IPS-18c (cell line): ENCODE data around the gene BLVRB.
"Not testable (repeated sequence)": the region's sequence is repeated elsewhere in the genome, so short reads cannot be mapped to it uniquely, and the experiment has no call there.

ENCODE experiments used
- H3K4me3 ChIP-seq: 2 replicates; pipeline ENCODE4 v1.7.0; 2013; ENCODE audit warnings: low read depth, mild to moderate bottlenecking, low read length, moderate library complexity; ENCODE audit not compliant: insufficient read depth
- H3K9me3 ChIP-seq: one replicate; pipeline ENCODE4 v1.6.1; 2013; ENCODE audit warnings: mild to moderate bottlenecking, low read length, moderate library complexity; ENCODE audit not compliant: control insufficient read depth, insufficient read depth

The BLVRB gene

DNA sequence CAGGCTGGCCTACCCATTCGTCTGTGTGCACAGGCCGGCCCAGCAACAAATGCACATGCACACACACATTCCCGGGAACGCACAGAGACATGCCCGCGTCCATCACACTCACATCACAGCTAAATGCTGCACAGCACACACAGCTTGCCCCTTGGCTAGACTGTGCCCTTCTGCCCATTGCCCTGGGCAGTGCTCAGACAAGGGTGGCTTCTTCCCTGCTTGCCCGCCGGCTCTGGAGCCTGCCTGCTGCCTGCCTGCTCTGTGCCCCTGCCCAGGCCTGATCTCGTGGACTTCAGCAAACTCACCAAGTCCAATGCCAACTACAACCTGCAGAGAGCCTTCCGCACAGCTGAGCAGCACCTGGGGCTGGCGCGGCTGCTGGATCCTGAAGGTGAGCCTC lies 31.7 kb upstream of the BLVRB start:
- no peaks in the 10 kb centered on the region for H3K9me3 ChIP-seq
- no peak overlapping the region for H3K4me3 ChIP-seq

- Histone ChIP-seq H3K4me3 (no peak overlapping the region), H3K9me3 (no peaks in the 10 kb centered on the region)
Observed at GRCh38 chr19:40494191-40494838, 28.8 kb upstream of the BLVRB start.

DNA sequence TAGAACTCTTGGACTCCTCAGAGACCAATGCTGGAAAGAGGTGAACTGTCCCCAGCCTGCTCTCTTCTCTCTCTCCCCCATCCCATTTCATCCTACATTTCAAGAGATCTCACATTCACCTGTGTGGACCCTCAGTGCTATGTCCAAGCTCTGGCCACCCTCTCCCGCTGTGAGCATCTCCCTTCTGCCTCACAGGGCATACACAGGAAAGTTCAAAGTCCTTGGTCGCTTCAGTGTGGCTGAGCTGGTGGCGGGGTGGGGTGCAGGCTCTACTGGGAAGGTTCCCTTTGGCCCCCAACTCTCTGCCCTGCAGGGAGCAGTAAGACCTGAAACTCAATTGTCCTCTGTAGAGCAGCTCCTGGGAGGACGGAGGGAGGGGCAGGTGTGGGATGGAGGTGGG lies 28.2 kb upstream of the BLVRB start:
- Histone ChIP-seq H3K4me3 (no peak overlapping the region), H3K9me3 (no peaks in the 10 kb centered on the region)

- Histone ChIP-seq H3K9me3 (no peaks in the 10 kb centered on the region), H3K4me3 (no peak overlapping the region)
Observed at GRCh38 chr19:40492274-40492673, 26.7 kb upstream of the BLVRB start.

DNA sequence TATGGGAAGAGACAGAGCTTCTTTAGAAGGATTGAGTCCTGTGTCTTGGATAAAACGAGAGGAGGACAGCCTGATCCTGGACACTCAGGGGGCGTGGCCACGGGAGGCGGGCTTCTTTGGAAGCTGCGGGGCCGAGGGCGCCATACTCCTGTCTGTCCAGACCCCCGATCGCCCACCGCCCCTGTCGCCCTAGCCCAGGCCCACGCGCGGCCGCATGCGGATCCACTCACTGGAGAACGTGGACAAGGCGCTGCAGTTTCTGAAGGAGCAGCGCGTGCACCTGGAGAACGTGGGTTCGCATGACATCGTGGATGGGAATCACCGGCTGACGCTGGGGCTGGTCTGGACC lies 24.3 kb upstream of the BLVRB start:
- Histone ChIP-seq H3K9me3 (no peaks in the 10 kb centered on the region), H3K4me3 (no peak overlapping the region)

DNA sequence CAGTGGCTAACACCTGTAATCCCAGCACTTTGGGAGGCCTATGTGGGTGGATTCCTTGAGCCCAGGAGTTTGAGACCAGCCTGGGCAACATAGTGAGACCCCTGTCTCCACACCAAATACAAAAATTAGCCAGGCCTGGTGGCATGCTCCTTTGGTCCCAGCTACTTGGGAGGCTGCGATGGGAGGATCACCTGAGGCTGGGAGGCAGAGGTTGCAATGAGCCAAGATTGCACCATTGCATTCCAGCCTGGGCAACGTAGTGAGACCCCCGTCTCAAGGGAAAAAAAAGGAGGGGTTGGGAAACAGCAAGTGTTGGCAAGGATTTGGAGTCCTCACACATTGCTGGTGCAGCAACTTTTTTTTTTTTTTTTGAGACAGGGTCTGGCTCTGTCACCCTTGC lies 20.5 kb upstream of the BLVRB start:
- Histone ChIP-seq H3K9me3 (no peaks in the 10 kb centered on the region), H3K4me3 (no peak overlapping the region)

DNA sequence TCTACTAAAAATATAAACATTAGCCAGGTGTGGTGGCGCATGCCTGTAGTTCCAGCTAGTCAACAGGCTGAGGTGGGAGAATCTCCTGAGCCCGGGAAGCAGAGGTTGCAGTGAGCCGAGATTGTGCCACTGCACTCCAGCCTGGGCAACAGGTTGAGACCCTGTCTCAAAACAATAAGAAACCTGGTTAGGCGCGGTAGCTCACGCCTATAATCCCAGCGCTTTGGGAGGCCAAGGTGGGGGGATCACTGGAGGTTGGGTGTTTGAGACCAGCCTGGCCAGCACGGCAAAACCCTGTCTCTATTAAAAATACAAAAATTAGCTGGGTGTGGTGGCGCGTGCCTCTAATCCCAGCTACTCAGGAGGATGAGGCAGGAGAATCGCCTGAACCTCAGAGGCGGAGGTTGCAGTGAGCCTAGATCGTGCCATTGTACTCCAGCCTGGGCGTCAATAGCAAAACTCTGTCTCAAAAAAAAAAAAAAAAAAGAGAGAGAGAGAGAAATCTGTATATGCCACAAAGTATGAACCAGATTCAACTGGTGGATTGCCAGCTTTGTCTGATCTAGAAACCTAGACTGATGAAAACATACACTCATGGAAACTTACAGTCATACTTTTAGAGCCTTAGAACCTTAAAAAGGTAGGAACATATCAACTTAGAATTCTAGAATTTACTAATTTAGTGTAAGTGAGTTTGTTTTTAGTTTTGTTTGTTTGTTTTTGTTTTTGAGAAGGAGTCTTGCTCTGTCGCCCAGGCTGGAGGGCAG lies 10.5 kb upstream of the BLVRB start:
- H3K9me3 ChIP-seq, H3K4me3 ChIP-seq: not testable (repeated sequence)

GRCh38 chr19:40474737-40475136 lies 9.2 kb upstream of the BLVRB start:
- H3K4me3 ChIP-seq = no peak overlapping the region
- no peaks in the 10 kb centered on the region for H3K9me3 ChIP-seq

GRCh38 chr19:40472516-40472915 lies 7.0 kb upstream of the BLVRB start:
- H3K9me3 ChIP-seq = no peaks in the 10 kb centered on the region
- no peak overlapping the region for H3K4me3 ChIP-seq

DNA sequence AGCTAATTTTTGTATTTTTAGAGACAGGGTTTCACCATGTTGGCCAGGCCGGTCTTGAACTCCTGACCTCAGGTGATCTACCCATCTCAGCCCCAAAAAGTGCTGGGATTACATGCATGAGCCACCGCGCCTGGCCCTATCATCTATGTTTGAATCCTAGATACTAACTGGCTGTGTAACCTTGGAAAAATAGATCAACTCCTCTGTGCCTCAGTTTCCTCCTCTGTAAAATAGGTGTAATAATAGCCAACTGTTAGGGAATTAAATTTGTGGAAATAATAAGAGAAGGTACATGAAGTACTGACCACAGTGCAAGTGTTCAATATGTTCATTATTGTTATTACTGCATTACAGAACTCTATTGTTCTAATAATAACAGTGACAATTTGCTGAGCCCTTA lies 5.6 kb upstream of the BLVRB start:
- no peak overlapping the region for H3K4me3 ChIP-seq
- H3K9me3 ChIP-seq = no peaks in the 10 kb centered on the region

GRCh38 chr19:40469011-40469410 lies 3.5 kb upstream of the BLVRB start:
- H3K4me3 ChIP-seq = no peak overlapping the region
- no peaks in the 10 kb centered on the region for H3K9me3 ChIP-seq

GRCh38 chr19:40466985-40467734 lies 1.6 kb upstream of the BLVRB start, which contains the start of gene SPTBN4:
Gene SPTBN4, plus strand, starts transcription at chr19:40467001. Its CDS starts 5,621 bp downstream, at chr19:40472622.
- H3K9me3 ChIP-seq = no peaks in the 10 kb centered on the region
- peak within 1 kb of the TSS; percentile 41 for H3K4me3 ChIP-seq

DNA sequence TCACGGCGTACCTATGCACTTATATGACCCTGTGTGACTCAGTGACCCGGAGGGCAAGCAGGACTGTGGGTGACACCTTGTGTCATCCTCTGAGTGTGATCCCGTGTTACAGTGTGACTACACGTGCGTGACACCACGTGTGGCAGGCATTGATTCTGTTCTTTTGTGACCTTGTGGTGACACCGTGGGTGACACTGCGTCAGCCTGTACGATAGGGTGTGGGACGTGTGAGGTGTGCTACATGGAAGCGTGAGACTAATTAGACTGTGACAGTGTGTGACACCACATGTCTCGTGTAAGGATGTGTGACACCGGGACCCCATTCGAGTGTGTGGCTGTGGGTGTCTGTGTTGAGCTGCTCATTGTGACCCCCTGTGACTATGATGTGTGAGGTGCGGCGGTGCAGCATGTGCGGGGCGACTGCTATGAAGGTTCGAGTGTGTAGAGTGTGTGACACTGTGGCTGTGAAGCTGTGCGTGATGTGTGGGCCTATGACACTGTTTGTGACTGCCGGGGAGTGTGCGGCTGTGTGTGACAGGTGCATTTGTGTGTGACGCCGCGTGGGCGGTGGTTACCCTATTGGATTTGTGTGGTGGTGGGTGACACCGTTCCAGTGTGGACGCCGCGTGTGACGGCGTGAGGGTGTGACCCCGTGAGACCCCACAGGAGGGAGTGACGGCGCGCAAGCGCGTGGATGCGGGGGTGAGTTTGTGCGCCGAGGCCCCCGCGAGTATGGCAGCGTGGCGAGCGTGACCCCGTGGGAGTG lies 857 bp upstream of the BLVRB start:
- Histone ChIP-seq H3K9me3 (no peaks in the 10 kb centered on the region), H3K4me3 (peak overlapping the region; percentile 41)

DNA sequence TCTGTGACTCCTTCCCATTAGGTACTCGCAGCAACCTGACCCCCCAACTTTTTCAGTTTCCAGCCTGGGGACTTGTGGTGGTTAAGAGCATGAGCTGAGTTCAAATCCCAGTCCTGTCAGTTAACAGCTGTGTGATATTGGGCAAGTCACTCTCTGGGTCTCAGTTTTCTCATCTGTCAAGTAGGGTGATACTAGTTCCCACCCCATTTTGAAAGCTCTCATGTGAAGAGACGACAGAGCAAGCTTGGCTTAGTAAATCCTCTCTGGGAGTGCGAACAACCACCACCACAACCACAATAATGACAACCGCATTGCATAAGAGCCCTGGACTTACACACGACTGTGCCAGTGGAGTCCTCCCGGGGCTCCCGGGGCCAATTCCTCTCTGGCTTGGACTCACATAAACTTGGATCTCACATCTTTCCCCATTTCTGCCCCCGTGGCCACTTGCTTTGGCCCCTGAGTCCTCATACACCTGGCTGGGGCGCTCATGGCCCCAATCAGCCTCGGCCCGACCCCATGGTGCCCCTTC lies 454 bp downstream of the BLVRB start:
- Histone ChIP-seq H3K4me3 (peak overlapping the region; percentile 78), H3K9me3 (no peaks in the 10 kb centered on the region)

GRCh38 chr19:40464059-40465024 lies 1.2 kb downstream of the BLVRB start:
- Histone ChIP-seq H3K9me3 (no peaks in the 10 kb centered on the region), H3K4me3 (peak overlapping the region; percentile 78; the same call in 1 of the 2 replicates)

GRCh38 chr19:40463587-40464037 lies 1.9 kb downstream of the BLVRB start:
- H3K4me3 ChIP-seq, H3K9me3 ChIP-seq: not testable (repeated sequence)
